WTC11 (cell line): ENCODE results near the gene DALRD3. TPM values are rescaled to one million over a fixed set of nuclear protein-coding genes. Genes with fewer than 3 reads are reported as not detected.

Experiments
- ATAC-seq: fragments of 200-7000 bp; cut with Tn5 transposase; 2 replicates; pipeline ENCODE4 v1.10.0; 2021; ENCODE audit warnings: mild to moderate bottlenecking, moderate library complexity
- CTCF ChIA-PET: fragments of 300-600 bp; sonication (Branson Sonifier 250); formaldehyde crosslinking; loops from one replicate; lab custom pipeline; 2021; ENCODE audit warnings: antibody characterized with exemption; lab: Charles Lee
- POLR2A ChIA-PET: fragments of 350-600 bp; sonication (Branson Sonifier 250); formaldehyde crosslinking; loops from one replicate; lab custom pipeline; 2021; ENCODE audit warnings: antibody characterized with exemption; lab: Charles Lee
- DNase-seq: peaks from one replicate; pipeline ENCODE4 v3.0.0; 2021; ENCODE audit warnings: low spot score
- H3K27ac Mint-ChIP-seq: 2 replicates; pipeline ENCODE4 v1.8.0; 2021; ENCODE audit warnings: mixed read lengths
- H3K27me3 Mint-ChIP-seq: 2 replicates; pipeline ENCODE4 v1.8.0; 2021; ENCODE audit warnings: low read depth, mild to moderate bottlenecking, moderate library complexity, mixed read lengths
- H3K36me3 Mint-ChIP-seq: 2 replicates; pipeline ENCODE4 v1.8.0; 2021; ENCODE audit warnings: mixed read lengths
- H3K4me1 Mint-ChIP-seq: 2 replicates; pipeline ENCODE4 v1.8.0; 2022; ENCODE audit warnings: mixed read lengths
- H3K4me3 Mint-ChIP-seq: 2 replicates; pipeline ENCODE4 v1.8.0; 2021; ENCODE audit warnings: mild to moderate bottlenecking, moderate library complexity, mixed read lengths
- H3K9me3 Mint-ChIP-seq: 2 replicates; pipeline ENCODE4 v1.8.0; 2021; ENCODE audit warnings: mixed read lengths
- ATF1 ChIP-seq: sonication (generic); formaldehyde crosslinking; IDR thresholded peaks from 2 replicates; pipeline ENCODE4 v1.8.1; 2023; ENCODE audit warnings: mild to moderate bottlenecking, moderate library complexity, missing genetic modification reagents
- CBFB ChIP-seq: sonication (generic); formaldehyde crosslinking; IDR thresholded peaks from 2 replicates; pipeline ENCODE4 v1.8.1; 2022; ENCODE audit warnings: mild to moderate bottlenecking, low read depth, missing genetic modification reagents
- CDX4 ChIP-seq: fragments of 250-450 bp; sonication (Bioruptor Pico); IDR thresholded peaks from 2 replicates; pipeline ENCODE4 v1.9.0; 2021; ENCODE audit warnings: moderate library complexity, mild to moderate bottlenecking, inconsistent platforms, borderline replicate concordance
- E2F4 ChIP-seq: sonication (generic); formaldehyde crosslinking; IDR thresholded peaks from 2 replicates; pipeline ENCODE4 v1.8.1; 2022; ENCODE audit warnings: low read depth, mild to moderate bottlenecking, moderate library complexity, missing genetic modification reagents, borderline replicate concordance
- E2F5 ChIP-seq: sonication (generic); formaldehyde crosslinking; IDR thresholded peaks from 2 replicates; pipeline ENCODE4 v1.8.1; 2022; ENCODE audit warnings: mild to moderate bottlenecking, moderate library complexity, missing genetic modification reagents
- FOXP1 ChIP-seq: sonication (generic); formaldehyde crosslinking; IDR thresholded peaks from 2 replicates; pipeline ENCODE4 v1.8.0; 2022; ENCODE audit warnings: missing genetic modification reagents, mild to moderate bottlenecking, moderate library complexity, borderline replicate concordance
- JUN ChIP-seq: sonication (generic); formaldehyde crosslinking; IDR thresholded peaks from 2 replicates; pipeline ENCODE4 v1.8.0; 2023; ENCODE audit warnings: mild to moderate bottlenecking, missing genetic modification reagents
- NFATC4 ChIP-seq: fragments of 250-450 bp; sonication (Bioruptor Pico); IDR thresholded peaks from 2 replicates; pipeline ENCODE4 v1.9.0; 2021; ENCODE audit warnings: mild to moderate bottlenecking
- NFYB ChIP-seq: sonication (generic); formaldehyde crosslinking; conservative IDR thresholded peaks from 2 replicates; pipeline ENCODE4 v1.8.0; 2022; ENCODE audit warnings: low read depth, missing genetic modification reagents
- RORB ChIP-seq: fragments of 250-450 bp; sonication (Bioruptor Pico); IDR thresholded peaks from 2 replicates; pipeline ENCODE4 v1.9.0; 2021; ENCODE audit warnings: mild to moderate bottlenecking
- TEAD1 ChIP-seq: sonication (generic); formaldehyde crosslinking; IDR thresholded peaks from 2 replicates; pipeline ENCODE4 v1.8.0; 2022; ENCODE audit warnings: mild to moderate bottlenecking, missing genetic modification reagents
- TEAD4 ChIP-seq: sonication (generic); formaldehyde crosslinking; IDR thresholded peaks from 2 replicates; pipeline ENCODE4 v1.8.0; 2022; ENCODE audit warnings: mild to moderate bottlenecking, missing genetic modification reagents
- ZBTB21 ChIP-seq: sonication (generic); formaldehyde crosslinking; IDR thresholded peaks from 2 replicates; pipeline ENCODE4 v1.8.1; 2023; ENCODE audit warnings: mild to moderate bottlenecking, missing genetic modification reagents, borderline replicate concordance
- ZMAT4 ChIP-seq: fragments of 250-450 bp; sonication (Bioruptor Pico); IDR thresholded peaks from 2 replicates; pipeline ENCODE4 v1.9.0; 2021; ENCODE audit warnings: mild to moderate bottlenecking
- ZNF396 ChIP-seq: fragments of 250-450 bp; sonication (Bioruptor Pico); IDR thresholded peaks from 2 replicates; pipeline ENCODE4 v1.8.0; 2021; ENCODE audit warnings: mild to moderate bottlenecking, moderate library complexity, borderline replicate concordance
- ZNF423 ChIP-seq: fragments of 250-450 bp; sonication (Bioruptor Pico); IDR thresholded peaks from 2 replicates; pipeline ENCODE4 v2.1.2; 2022; ENCODE audit warnings: mild to moderate bottlenecking, moderate library complexity
- ZNF512 ChIP-seq: sonication (generic); formaldehyde crosslinking; IDR thresholded peaks from 2 replicates; pipeline ENCODE4 v1.8.1; 2022; ENCODE audit warnings: missing genetic modification reagents, borderline replicate concordance
- total RNA-seq: library from RNA; stranded (reverse); gene quantifications from 3 replicates; pipeline ENCODE4 v1.2.3, GENCODE V29; 2021
- TF ChIP-seq, protein P1 (sequence below): sonication (generic); formaldehyde crosslinking; IDR thresholded peaks from 2 replicates; pipeline ENCODE4 v1.8.1; 2023; ENCODE audit warnings: mild to moderate bottlenecking, missing genetic modification reagents, moderate library complexity

DALRD3 gene
- total RNA-seq, 1 experiment from 2014 or later: 41.4 TPM

DNA sequence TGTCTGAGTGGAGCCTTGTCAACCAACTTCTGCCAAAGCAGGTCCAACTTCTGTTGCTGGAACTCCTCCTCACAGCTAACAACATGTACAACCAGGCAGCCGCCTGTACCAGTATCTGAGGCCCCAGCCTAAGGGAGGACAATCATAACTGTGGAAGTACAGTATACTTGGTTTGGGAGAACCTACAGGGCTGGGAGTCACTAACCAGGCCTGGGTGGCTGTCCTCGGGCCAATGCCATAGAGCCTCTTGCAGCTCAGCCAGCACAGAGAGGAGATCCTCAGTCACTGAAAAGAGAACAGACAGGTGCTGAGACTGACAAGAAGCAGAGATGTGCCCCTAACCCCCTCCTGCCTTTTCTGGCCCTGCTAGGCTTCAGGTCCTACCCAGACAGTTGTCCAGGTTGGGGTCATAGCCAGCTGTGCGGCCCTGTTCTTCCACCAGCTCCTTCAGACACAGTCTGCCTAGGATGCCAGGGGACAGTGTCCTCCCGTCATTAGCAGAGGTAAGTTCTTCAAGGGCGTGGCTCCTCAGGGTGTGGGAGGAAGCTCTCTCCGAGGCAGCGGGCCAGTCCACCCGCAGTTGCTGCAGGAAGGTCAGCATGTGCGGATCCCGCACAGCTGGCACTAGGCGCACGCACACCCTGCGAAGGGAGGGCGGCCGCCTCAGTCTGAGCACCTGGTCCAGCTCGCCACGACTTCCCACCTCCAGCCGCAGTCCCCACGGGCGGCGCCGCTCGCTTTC is 980 bp downstream of the DALRD3 start (continued):
- TF ChIP-seq E2F4: no peak
- no peak for TF ChIP-seq CBFB
- 0 out of 2 replicates have a peak, but pooled peaks have one; percentile 3 for TF ChIP-seq TEAD1 (CRISPR knock-in tag)
- no peak for TF ChIP-seq JUN (CRISPR knock-in tag)
- TF ChIP-seq ZNF423: no peak

DNA sequence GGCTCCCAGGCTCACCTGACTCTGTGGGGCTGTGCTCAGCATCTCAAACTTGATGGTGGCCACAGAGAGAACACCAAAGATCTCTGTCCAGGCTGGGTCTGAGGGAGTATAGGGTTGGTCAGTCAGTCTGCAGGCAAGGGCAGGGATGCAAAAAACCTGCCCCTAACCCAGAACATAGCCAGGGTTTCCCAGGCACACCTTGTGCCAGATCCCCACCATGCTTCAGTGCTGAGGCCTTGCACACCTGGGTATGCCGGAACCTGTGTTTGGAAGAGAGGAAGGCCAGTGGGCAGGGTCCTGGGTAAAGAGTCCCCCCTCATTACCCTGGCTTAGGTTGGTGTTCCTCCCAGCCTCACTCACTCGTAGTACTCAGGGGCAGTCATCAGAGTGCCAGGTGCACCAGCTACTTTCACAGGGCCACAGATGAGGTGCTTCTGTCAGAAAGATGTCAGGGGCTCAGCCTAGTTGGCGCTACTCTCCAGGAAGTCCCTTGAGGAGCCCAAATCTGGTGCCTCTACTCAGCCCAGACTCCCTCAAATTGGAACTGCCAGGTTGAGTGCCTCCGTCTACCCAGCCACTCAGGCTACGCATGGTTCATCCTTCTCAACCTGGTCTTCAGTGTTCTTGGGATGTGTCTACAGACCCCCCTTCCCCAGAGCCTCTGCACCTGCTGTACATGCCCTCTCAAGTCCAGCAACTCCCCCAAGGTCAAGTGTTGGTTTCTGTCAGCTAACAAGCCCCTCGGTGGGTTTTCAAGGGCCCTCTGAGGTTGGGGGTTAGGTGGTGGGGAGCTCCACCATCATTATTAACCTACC is 1.8 kb downstream of the DALRD3 start:
- ChIA-PET CTCF (interaction anchor here (2.3 to 8.2 kb wide), 2 partner anchors 10 to 28 kb away, joined by 21 to 101 read pairs; partner anchors contain the start of genes P4HTM and WDR6), POLR2A (interaction anchor here (1.9 to 3.6 kb wide), 3 partner anchors 9 to 27 kb away, joined by 6 to 40 read pairs (median 10); partner anchors contain the start of genes IMPDH2, P4HTM and WDR6)
- H3K27ac Mint-ChIP-seq: no peak overlapping the region
- H3K9me3 Mint-ChIP-seq: no peaks in the 10 kb centered on the region
- H3K27me3 Mint-ChIP-seq: no peaks in the 10 kb centered on the region
- DNase-seq (no peak), ATAC-seq (no peak)
- TF ChIP-seq ZMAT4 (CRISPR knock-in tag) (no peak), NFATC4 (0 out of 2 replicates have a peak, but pooled peaks have one; percentile 7), ZNF512 (CRISPR knock-in tag) (no peak)
- peaks cover 30% of the 10 kb centered on the region for H3K36me3 Mint-ChIP-seq
- H3K4me1 Mint-ChIP-seq: peaks cover 18% of the 10 kb centered on the region
- H3K4me3 Mint-ChIP-seq: peak overlapping the region; percentile 92

- ATAC-seq: no peak
- H3K36me3 Mint-ChIP-seq: peaks cover 32% of the 10 kb centered on the region
- peaks cover 18% of the 10 kb centered on the region for H3K4me1 Mint-ChIP-seq
- TF ChIP-seq TEAD4 (CRISPR knock-in tag) (no peak), ATF1 (no peak), ZNF396 (no peak), ZBTB21 (CRISPR knock-in tag) (no peak), FOXP1 (no peak)
- no peak overlapping the region for H3K4me3 Mint-ChIP-seq
- ChIA-PET POLR2A (interaction anchor here (1.0 kb wide), 1 partner anchor 28 kb away, joined by 3 read pairs; no protein-coding TSS in a partner anchor), CTCF (interaction anchor here (2.6 to 8.2 kb wide), 2 partner anchors 19 to 27 kb away, joined by 12 to 101 read pairs; partner anchors contain the start of gene P4HTM)
- H3K9me3 Mint-ChIP-seq: no peaks in the 10 kb centered on the region
- H3K27ac Mint-ChIP-seq: no peak overlapping the region
- no peaks in the 10 kb centered on the region for H3K27me3 Mint-ChIP-seq
- DNase-seq: no peak
These were observed 2.6 kb downstream of the DALRD3 start for GRCh38 chr3:49015765-49016164.

DNA sequence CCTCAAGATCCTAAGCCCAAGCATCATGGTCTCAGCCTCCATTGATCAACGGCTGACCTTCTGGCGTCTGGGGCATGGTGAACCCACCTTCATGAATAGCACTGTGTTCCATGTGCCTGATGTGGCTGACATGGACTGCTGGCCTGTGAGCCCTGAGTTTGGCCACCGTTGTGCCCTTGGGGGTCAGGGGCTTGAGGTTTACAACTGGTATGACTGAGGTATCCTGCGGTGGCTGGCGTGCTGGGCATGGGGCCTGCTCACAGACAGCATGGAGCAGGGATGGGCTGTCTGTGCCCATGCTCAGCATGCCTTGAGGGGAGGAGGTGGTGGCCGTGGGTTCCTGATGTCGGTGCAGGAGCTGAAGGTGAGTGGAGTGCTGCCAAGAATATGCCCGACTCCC is 3.3 kb downstream of the DALRD3 start:
- H3K36me3 Mint-ChIP-seq: peaks cover 32% of the 10 kb centered on the region
- DNase-seq: no peak
- H3K27me3 Mint-ChIP-seq: no peaks in the 10 kb centered on the region
- ChIA-PET POLR2A (interaction anchor here (1.0 to 1.3 kb wide), 2 partner anchors 27 to 78 kb away, joined by 3 to 5 read pairs; partner anchors contain the start of gene QRICH1), CTCF (interaction anchor here (2.6 to 4.5 kb wide), 2 partner anchors 18 to 26 kb away, joined by 12 to 86 read pairs; partner anchors contain the start of gene P4HTM)
- peaks cover 15% of the 10 kb centered on the region for H3K4me1 Mint-ChIP-seq
- ATAC-seq: no peak
- H3K9me3 Mint-ChIP-seq: no peaks in the 10 kb centered on the region
- H3K4me3 Mint-ChIP-seq: no peak overlapping the region
- no peak overlapping the region for H3K27ac Mint-ChIP-seq
- TF ChIP-seq NFYB (CRISPR knock-in tag) (no peak), E2F5 (no peak), RORB (CRISPR knock-in tag) (no peak), CDX4 (no peak)
- TF ChIP-seq, protein P1, sequence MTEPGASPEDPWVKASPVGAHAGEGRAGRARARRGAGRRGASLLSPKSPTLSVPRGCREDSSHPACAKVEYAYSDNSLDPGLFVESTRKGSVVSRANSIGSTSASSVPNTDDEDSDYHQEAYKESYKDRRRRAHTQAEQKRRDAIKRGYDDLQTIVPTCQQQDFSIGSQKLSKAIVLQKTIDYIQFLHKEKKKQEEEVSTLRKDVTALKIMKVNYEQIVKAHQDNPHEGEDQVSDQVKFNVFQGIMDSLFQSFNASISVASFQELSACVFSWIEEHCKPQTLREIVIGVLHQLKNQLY: no peak
